Measurements from ENCODE around the gene SLC16A5. TPM values are rescaled to one million over a fixed set of nuclear protein-coding genes. Genes with fewer than 3 reads are reported as not detected.

The SLC16A5 gene
- total RNA-seq, 1 experiment from 2014 or later: 1.2 TPM

DNA sequence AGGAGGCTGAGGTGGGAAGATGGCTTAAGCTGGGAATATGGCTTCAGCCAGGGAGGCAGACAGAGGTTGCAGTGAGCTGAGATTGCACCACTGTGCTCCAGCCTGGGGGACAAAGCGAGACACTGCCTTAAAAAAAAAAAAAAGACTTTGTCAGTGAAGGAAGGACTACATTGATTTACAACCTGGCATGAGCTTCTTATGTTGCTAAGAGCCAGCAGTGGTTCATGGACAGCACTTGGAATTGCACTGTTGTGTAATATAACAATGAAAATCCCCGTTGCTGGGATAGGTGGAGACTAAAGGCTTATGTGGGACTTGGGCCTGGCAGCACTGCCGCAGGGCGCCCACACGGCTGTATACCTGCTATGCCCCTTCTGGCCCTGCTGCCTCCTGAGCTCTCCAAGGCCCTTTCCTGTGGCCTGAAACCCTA, 14.1 kb upstream of the SLC16A5 start:
- no peak overlapping the region for H2AFZ ChIP-seq (ENCODE audit: low read length)
- POLR2A ChIA-PET (ENCODE audit: unreplicated experiment): interaction anchor here (0.6 to 0.7 kb wide), 3 partner anchors 40 to 241 kb away, joined by 3 to 5 read pairs (median 3); no protein-coding TSS in a partner anchor
- peaks cover 11% of the 10 kb centered on the region for H3K4me1 ChIP-seq (ENCODE audit: insufficient read depth, low read length)
- H3K4me2 ChIP-seq (ENCODE audit: low read length): no peak overlapping the region
- DNase-seq: no peak
- H3K36me3 ChIP-seq (ENCODE audit: low read depth, low read length): no peaks in the 10 kb centered on the region
- H3K9me2 ChIP-seq (replicated peaks; ENCODE audit: low read length): no peaks in the 10 kb centered on the region
- no peaks in the 10 kb centered on the region for H3K27me3 ChIP-seq (ENCODE audit: low read length)
- H4K20me1 ChIP-seq (ENCODE audit: low read length): no peaks in the 10 kb centered on the region
- no TSS peak for BruUV-seq (replicated peaks)
- H3K27ac ChIP-seq (ENCODE audit: low read length): no peak overlapping the region
- H3K4me3 ChIP-seq (ENCODE audit: low read length): no peak overlapping the region
- intact Hi-C loops (cut with micrococcal nuclease): no loop called here
- ATAC-seq: no peak
- TF ChIP-seq EZH2 (IDR thresholded peaks at IDR 0.05; ENCODE audit: low read length, unreplicated experiment): no peak
- TF ChIP-seq, protein P1, sequence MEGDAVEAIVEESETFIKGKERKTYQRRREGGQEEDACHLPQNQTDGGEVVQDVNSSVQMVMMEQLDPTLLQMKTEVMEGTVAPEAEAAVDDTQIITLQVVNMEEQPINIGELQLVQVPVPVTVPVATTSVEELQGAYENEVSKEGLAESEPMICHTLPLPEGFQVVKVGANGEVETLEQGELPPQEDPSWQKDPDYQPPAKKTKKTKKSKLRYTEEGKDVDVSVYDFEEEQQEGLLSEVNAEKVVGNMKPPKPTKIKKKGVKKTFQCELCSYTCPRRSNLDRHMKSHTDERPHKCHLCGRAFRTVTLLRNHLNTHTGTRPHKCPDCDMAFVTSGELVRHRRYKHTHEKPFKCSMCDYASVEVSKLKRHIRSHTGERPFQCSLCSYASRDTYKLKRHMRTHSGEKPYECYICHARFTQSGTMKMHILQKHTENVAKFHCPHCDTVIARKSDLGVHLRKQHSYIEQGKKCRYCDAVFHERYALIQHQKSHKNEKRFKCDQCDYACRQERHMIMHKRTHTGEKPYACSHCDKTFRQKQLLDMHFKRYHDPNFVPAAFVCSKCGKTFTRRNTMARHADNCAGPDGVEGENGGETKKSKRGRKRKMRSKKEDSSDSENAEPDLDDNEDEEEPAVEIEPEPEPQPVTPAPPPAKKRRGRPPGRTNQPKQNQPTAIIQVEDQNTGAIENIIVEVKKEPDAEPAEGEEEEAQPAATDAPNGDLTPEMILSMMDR (conservative IDR thresholded peaks at IDR 0.05; ENCODE audit: low read depth, low read length): no peak
- TF ChIP-seq EZH2phosphoT487 (IDR thresholded peaks at IDR 0.05; ENCODE audit: borderline replicate concordance, low read length): no peak
- H3F3A ChIP-seq (ENCODE audit: low read length, unreplicated experiment): no peaks in the 10 kb centered on the region
- H3K79me2 ChIP-seq (ENCODE audit: low read length): no peaks in the 10 kb centered on the region
- no peaks in the 10 kb centered on the region for H3K9me3 ChIP-seq (ENCODE audit: low read length)
- CTCF ChIA-PET: interaction anchor here (0.5 to 0.7 kb wide), 2 partner anchors 23 to 133 kb away, joined by 4 to 7 read pairs; no protein-coding TSS in a partner anchor
- no peak overlapping the region for H3K9ac ChIP-seq (ENCODE audit: low read length)

DNA sequence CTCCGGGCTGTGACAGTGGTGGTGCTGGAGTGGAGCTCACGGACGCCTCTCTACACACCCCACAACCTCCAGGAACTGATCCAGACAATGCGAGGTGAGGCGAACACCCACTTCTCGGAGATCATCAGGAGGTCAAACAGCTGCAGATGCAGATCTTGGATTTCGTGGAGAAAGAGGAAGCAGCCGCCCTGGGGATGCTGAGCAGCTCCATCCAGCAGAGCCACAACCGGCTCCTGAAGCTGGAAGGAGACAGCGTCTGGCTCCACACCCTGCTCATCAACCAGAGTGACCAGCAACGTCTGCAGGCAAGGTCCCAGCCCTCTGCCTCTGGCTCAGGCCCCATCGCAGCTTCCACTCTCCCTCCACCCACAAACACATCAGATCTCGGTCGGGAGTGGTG, 13.2 kb upstream of the SLC16A5 start:
- Histone ChIP-seq H3K4me1 (ENCODE audit: insufficient read depth, low read length) (peaks cover 20% of the 10 kb centered on the region), H3K9ac (ENCODE audit: low read length) (no peak overlapping the region), H4K20me1 (ENCODE audit: low read length) (no peaks in the 10 kb centered on the region), H3F3A (ENCODE audit: low read length, unreplicated experiment) (peaks cover 5% of the 10 kb centered on the region), H3K9me2 (replicated peaks; ENCODE audit: low read length) (no peaks in the 10 kb centered on the region), H2AFZ (ENCODE audit: low read length) (no peak overlapping the region), H3K4me2 (ENCODE audit: low read length) (no peak overlapping the region), H3K4me3 (ENCODE audit: low read length) (no peak overlapping the region), H3K27me3 (ENCODE audit: low read length) (no peaks in the 10 kb centered on the region), H3K36me3 (ENCODE audit: low read depth, low read length) (no peaks in the 10 kb centered on the region), H3K27ac (ENCODE audit: low read length) (no peak overlapping the region), H3K79me2 (ENCODE audit: low read length) (no peaks in the 10 kb centered on the region), H3K9me3 (ENCODE audit: low read length) (no peaks in the 10 kb centered on the region)
- CTCF ChIA-PET: interaction anchor here (0.7 kb wide), 1 partner anchor 97 kb away, joined by 9 read pairs; no protein-coding TSS in a partner anchor
- BruUV-seq (replicated peaks): no TSS peak
- intact Hi-C loops (cut with micrococcal nuclease): no loop called here
- POLR2A ChIA-PET (ENCODE audit: unreplicated experiment): no interaction called here
- DNase-seq: no peak
- no peak for ATAC-seq
- no peak for TF ChIP-seq EZH2 (IDR thresholded peaks at IDR 0.05; ENCODE audit: low read length, unreplicated experiment)
- TF ChIP-seq EZH2phosphoT487 (IDR thresholded peaks at IDR 0.05; ENCODE audit: borderline replicate concordance, low read length): no peak
- TF ChIP-seq, protein P1 (conservative IDR thresholded peaks at IDR 0.05; ENCODE audit: low read depth, low read length): no peak

DNA sequence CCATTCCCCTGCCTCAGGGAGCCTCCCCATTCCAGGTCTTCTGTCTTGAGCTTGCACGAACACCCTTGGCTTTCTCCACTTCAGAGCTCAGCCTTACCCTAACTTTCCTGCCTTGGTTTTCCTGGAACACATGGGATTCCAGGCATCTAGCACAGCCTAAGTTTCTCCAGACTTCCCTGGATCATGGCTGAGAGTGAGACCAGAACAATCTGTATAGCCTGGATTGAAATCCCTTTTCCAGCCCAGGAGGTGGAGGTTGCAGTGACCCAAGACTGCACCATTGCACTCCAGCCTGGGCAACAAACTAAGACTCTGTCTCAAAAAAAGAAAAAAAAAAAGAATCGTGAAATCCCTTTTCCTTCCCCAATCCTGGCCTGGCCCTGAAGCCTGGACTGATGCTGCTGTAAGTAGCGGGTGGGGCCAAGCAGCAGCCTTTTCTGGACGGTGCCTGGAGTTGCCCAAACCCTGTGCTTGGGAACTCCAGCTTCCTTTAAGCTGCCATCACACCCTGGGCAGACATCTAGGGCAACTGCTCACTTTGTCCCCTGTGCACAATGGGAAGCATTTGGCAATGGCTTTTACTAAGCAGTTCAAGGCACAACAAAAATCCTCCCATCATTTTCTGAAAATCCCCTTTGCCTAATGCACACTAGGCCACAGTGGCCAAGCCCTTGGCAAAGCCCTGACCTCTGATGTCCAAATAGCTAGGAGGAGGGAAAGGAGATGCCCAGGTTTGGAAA, 12.0 kb upstream of the SLC16A5 start:
- H3K9me3 ChIP-seq (ENCODE audit: low read length): no peaks in the 10 kb centered on the region
- no peak overlapping the region for H3K4me2 ChIP-seq (ENCODE audit: low read length)
- no peaks in the 10 kb centered on the region for H3K9me2 ChIP-seq (replicated peaks; ENCODE audit: low read length)
- H3K79me2 ChIP-seq (ENCODE audit: low read length): no peaks in the 10 kb centered on the region
- POLR2A ChIA-PET (ENCODE audit: unreplicated experiment): no interaction called here
- ATAC-seq: no peak
- DNase-seq: no peak
- no peaks in the 10 kb centered on the region for H3K36me3 ChIP-seq (ENCODE audit: low read depth, low read length)
- peaks cover 5% of the 10 kb centered on the region for H3F3A ChIP-seq (ENCODE audit: low read length, unreplicated experiment)
- no peak overlapping the region for H2AFZ ChIP-seq (ENCODE audit: low read length)
- peaks cover 26% of the 10 kb centered on the region for H3K4me1 ChIP-seq (ENCODE audit: insufficient read depth, low read length)
- intact Hi-C loops (cut with micrococcal nuclease): no loop called here
- no peak overlapping the region for H3K9ac ChIP-seq (ENCODE audit: low read length)
- H3K27me3 ChIP-seq (ENCODE audit: low read length): no peaks in the 10 kb centered on the region
- TF ChIP-seq, protein P1 (conservative IDR thresholded peaks at IDR 0.05; ENCODE audit: low read depth, low read length): no peak
- H3K4me3 ChIP-seq (ENCODE audit: low read length): no peak overlapping the region
- no TSS peak for BruUV-seq (replicated peaks)
- no peak overlapping the region for H3K27ac ChIP-seq (ENCODE audit: low read length)
- CTCF ChIA-PET: interaction anchor here (0.7 kb wide), 1 partner anchor 12 kb away, joined by 7 read pairs; no protein-coding TSS in a partner anchor
- no peaks in the 10 kb centered on the region for H4K20me1 ChIP-seq (ENCODE audit: low read length)
